HG03095 (cell line): ENCODE measurements around the gene DTX1.
"Not testable (repeated sequence)": the region's sequence is repeated elsewhere in the genome, so short reads cannot be mapped to it uniquely, and the experiment has no call there.

Source experiments
- ATAC-seq: cut with Tn5 transposase; IDR thresholded peaks from one replicate; pipeline ENCODE4 v1.9.1; 2021; ENCODE audit warnings: moderate library complexity; ENCODE audit not compliant: unreplicated experiment

DTX1 gene

GRCh38 chr12:113134521-113134951, 78.0 kb downstream of the DTX1 start:
- ATAC-seq: no peak

- no peak for ATAC-seq
These were observed 78.9 kb downstream of the DTX1 start, which contains the start of gene RASAL1 for GRCh38 chr12:113135178-113136127. Gene RASAL1 (minus strand): TSS chr12:113135761. CDS start chr12:113135462, 299 bp downstream.

- no peak for ATAC-seq
These were observed 79.8 kb downstream of the DTX1 start for GRCh38 chr12:113136128-113136989.

DNA sequence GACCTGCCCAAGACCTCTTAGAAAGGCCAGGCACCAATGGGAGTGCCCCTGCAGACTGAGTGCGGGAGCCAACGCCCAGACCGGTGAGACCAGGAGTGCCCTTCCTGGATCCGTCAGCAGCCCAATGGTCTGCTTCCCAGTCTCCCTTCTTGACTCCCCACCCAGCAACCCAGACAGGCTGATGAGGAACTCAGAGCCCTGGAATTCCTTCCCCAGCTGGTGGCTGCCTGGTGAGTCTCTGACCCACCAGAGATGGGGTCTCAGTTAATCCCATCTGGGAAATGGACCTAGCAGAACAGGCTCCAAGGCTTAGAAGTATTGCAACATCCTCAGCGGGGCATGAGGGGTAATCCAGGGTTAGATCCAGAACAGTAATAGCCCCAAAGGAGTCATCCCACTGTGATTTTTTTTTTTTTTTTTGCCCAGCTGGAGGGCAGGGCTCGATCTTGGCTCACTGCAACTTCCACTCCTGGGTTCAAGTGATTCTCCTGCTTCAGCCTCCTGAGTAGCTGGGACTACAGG, 80.5 kb downstream of the DTX1 start:
- no peak for ATAC-seq

- no peak for ATAC-seq
These were observed 81.6 kb downstream of the DTX1 start for GRCh38 chr12:113137861-113138783.

DNA sequence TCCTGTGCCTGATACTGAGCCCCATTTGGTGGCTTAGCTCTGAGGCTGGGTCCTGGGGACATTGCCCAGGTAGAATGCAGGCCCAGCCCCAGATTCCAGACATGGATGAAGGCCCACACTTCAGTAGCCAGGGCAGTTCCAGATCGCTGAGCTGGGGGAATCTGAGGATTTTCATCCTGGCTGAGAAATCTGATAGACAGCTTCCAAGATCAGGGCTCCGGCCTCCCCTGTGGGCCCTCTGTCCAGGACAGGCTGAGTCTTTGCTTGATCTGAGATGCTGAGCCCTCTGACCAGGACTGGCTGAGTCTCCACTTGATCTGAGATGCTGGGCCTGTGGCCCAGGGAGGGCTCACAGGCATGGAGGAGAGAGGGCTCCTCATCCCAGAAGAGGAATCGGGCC, 82.3 kb downstream of the DTX1 start:
- ATAC-seq: no peak

- no peak for ATAC-seq
These were observed 84.2 kb downstream of the DTX1 start for GRCh38 chr12:113140706-113141105.

DNA sequence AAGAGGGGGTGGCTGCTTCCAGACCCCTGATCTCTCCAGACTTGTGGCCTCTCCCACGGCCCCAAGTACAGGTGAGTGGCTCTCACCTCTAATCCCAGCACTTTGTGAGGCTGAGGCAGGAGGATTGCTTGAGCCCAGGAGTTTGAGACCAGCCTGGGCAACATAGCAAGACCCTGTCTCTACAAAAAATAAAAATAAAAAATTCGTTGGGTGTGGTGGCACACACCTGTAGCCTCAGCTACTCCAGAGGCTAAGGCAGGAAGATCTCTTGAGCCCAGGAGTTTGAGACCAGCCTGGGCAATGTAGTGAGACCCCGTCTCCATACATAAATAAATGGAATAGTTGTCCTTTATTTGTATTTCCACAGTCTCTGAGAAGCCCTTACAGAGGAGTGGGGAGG, 85.2 kb downstream of the DTX1 start:
- ATAC-seq: not testable (repeated sequence)

GRCh38 chr12:113142173-113142885, 85.8 kb downstream of the DTX1 start:
- no peak for ATAC-seq

DNA sequence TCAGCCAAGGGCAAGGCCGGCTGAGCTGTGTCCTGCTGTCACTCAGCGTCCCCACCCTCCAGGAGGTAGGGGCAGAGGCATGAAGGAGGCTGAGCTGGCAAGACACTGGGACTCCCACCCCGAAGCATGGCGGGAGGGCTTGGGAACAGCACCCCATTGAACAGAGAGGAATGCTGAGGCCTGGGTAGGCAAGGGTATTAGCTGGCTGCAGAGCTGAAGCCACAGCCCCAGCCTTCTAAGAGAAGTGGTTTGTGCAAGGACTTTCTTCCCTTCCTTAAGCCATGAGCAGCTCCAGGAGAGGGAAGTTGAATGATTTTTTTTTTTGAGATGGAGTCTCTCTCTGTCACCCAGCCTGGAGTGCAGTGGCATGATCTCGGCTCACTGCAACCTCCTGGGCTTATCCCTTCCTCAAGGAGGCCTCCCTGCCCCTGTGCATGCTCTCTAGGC, 86.4 kb downstream of the DTX1 start:
- ATAC-seq: no peak

- ATAC-seq: no peak
These were observed 87.4 kb downstream of the DTX1 start for GRCh38 chr12:113143959-113144358.

DNA sequence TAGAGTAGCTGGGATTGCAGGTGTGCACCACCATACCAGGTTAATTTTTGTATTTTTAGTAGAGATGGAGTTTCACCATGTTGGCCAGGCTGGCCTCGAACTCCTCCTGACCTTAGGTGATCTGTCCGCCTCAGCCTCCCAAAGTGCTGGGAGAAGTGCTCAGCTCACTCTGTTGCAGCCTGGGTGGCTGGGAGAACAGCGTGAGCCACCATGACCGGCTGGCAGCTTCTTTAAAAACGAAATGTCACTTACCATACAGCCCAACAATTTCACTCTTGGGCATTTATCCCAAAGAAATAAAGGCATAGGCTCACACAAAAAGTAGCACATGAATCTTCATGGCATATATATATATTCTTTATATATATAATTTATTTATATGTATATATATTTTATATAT, 88.3 kb downstream of the DTX1 start:
- no peak for ATAC-seq

- no peak for ATAC-seq
These were observed 89.4 kb downstream of the DTX1 start for GRCh38 chr12:113145720-113146551.

DNA sequence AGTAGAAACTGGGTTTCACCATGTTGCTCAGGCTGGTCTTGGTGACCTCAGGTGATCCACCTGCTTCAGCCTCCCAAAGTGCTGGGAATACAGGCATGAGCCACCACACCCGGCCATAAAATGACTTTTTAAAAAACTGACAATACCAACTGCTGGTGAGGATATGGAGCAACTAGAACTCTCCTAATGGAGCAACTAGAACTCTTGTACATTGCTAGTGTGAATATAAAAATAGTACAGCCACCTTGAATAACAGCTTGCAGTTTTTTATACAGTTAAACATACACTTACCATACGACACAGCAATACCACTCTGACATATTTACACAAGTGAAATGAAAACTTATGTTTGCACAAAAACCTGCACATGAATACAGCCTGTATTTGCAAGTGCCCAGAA, 90.5 kb downstream of the DTX1 start:
- ATAC-seq: no peak
